Stomach (tissue), 4 donors: ENCODE measurements around the gene HAUS8.

Experiments
- CTCF ChIP-seq, 7 experiments: fragments of 450-650 bp in 4 of 7; fragments of 200-600 bp in 3 of 7; sonication (generic) in 3 of 7; IDR thresholded peaks; one replicate each; pipeline ENCODE4 v1.5.1; 2016 to 2019; ENCODE audit warnings: antibody characterized with exemption in 7 of 7, control low read depth in 2 of 7, mild to moderate bottlenecking in 1 of 7
- EP300 ChIP-seq: sonication (generic); formaldehyde crosslinking; IDR thresholded peaks from one replicate; pipeline ENCODE4 v1.6.1; 2017; ENCODE audit warnings: antibody characterized with exemption
- POLR2A ChIP-seq, 4 donors: fragments of 450-650 bp; IDR thresholded peaks; one replicate each; pipeline ENCODE4 v1.6.1; 2016; ENCODE audit warnings: antibody characterized with exemption in 4 of 4, control low read depth in 2 of 4, mild to moderate bottlenecking in 1 of 4, moderate library complexity in 1 of 4
- POLR2AphosphoS5 ChIP-seq, 3 donors: sonication (generic); formaldehyde crosslinking; IDR thresholded peaks; one replicate each; pipeline ENCODE4 v1.6.1; 2016; ENCODE audit warnings: antibody characterized with exemption in 3 of 3

- TF ChIP-seq POLR2A (IDR thresholded peaks at IDR 0.05) (no peak), CTCF (IDR thresholded peaks at IDR 0.05) (no peak), POLR2AphosphoS5 (IDR thresholded peaks at IDR 0.05) (no peak), EP300 (no peak)
These were observed 20.5 kb downstream of the HAUS8 start for GRCh38 chr19:17054746-17055145.
